Stimulated activated CD4-positive, alpha-beta T cell treated with anti-CD3 and anti-CD28 coated beads, Interleukin-4, amount 100 ng/mL, for 48 hours (primary cell): ENCODE results near the gene LRRC25.

ENCODE experiments used
- DNase-seq, 2 donors: peaks; one replicate each; pipeline ENCODE4 v3.0.0-alpha.2; 2020; ENCODE audit warnings: low read depth in 2 of 2

Gene LRRC25

DNA sequence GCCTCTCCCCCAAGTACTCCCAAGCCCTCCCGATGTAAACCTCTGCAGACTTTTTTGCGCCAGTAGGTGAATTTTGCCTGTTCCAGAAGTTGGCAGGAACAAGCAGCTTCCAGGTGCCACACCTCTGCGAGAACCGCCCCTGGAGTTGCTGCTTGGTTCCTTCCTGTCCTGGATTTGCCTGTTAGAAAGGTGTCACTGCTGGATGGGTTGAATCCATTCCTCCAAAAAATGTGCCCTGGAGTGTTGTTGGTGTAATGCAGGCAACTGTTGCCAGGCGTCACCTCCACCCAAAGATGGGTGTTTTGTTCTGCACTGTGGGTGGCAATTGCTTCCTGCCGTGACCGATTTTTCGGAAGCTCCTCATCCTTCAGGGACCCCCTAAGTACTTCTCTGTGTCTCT, 51.3 kb downstream of the LRRC25 start:
- no peak for DNase-seq

DNA sequence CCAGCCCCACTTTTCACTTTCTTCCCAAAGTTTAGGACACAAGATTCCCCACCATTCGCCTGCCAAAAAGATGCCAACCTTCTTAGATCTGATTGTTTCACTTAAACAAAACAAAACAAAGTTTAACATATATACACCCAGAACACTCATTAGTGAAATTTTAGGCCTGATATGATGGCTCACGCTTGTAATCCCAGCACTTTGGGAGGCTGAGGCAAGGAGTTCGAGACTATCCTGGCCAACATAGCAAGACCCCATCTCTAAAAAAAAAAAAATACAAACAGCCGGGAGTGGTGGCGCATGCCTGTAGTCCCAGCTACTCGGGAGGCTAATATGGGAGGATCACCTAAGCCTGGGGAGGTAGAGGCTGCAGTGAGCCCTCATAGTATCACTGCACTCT, 52.1 kb downstream of the LRRC25 start:
- DNase-seq, result no peak

DNA sequence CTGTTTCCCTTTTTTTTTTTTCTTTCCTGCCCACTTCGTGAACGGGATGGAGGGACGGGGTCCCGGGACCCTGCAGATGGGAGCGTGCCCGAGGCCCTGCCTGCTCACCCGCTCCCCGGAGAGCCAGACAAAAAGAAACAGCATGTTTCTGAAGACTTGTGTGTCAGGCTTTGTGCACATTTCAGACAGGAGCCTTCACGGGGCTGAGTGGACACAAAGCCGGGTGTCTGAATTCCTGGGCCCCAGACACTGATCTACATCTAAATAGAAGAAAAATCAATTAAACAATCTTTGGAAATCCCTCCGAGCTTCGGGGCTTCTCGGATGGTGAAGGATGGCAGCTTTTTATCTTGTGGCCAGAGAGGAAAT, 52.9 kb downstream of the LRRC25 start:
- DNase-seq, result no peak

DNA sequence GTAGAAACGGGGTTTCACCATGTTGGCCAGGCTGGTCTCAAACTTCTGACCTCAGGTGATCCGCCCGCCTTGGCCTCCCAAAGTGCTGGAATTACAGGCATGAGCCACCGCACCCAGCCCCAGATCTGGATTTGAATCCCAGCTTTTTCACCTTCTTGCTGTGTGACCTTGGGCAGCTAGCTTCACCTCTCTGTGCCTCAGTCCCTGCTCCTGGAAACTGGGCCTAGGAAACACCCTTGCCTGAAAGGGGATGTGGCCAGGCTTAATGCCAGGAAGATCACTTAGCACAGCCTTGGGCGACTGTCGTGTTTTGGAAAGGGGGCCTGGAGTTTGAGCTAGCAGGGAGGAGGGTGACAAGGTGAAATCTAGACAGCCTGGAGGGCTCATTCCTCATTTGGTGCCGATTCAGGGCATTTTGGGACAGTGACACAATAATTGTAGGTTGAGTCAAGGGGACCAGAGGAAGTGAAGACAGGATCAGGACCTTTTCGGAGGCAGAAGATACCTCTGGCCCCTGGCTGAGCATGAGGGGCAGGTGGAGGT, 55.3 kb downstream of the LRRC25 start:
- DNase-seq, result no peak
